ENCODE results near the gene SUCLA2. TPM values are rescaled to one million over a fixed set of nuclear protein-coding genes. Genes with fewer than 3 reads are reported as not detected.

The SUCLA2 gene
- total and polyA plus RNA-seq, 2 of the 8 experiments (the other 6 are each of a cell fraction or from before 2014, with no cell fraction given), result 23.5 to 78.8 TPM

DNA sequence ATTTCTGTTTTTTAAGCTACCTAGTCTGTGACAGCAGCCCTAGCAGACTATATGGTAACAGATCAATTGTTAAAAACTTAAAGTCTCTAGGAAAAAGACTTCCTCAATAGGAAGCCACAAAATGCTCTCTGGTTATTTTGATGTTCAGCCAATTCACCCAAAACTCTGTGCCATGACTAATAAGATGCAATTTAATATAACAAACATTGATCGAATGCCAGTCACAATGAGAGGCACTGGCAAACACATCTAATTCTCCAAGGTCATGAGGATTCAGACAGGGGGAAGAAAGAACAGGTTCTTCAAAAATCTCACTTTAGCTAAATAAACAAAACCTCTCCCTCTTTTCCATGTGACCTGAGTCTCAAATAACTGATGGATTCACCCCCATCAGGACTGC lies 107.5 kb downstream of the SUCLA2 start (continued):
- TF ChIP-seq BCL11A (IDR thresholded peaks at IDR 0.05; ENCODE audit: low read depth in 2 of 2, low read length in 2 of 2), result no peak

Other genes starting within 250 kb of the SUCLA2 start
- 64.3 and 65.9 TPM in 2 replicates for gene NUDT15, start 36.5 kb upstream of the SUCLA2 start, total RNA-seq (2021; fragmentation: NEBNext Ultra II Directional; extraction: Animal tissue kit (Norgen Biotek cat#: 25700))
- 26.4 and 37.8 TPM in 2 replicates for gene NUDT15, start 36.5 kb upstream of the SUCLA2 start, polyA plus RNA-seq (2011; rRNA removed)
- gene MED4, start 93.8 kb upstream of the SUCLA2 start, total RNA-seq (2021; fragmentation: NEBNext Ultra II Directional; extraction: Animal tissue kit (Norgen Biotek cat#: 25700)), result 43.3 and 48.1 TPM in 2 replicates
- 14.5 and 25.7 TPM in 2 replicates for gene MED4, start 93.8 kb upstream of the SUCLA2 start, polyA plus RNA-seq (2011; rRNA removed)
- gene ITM2B, start 231.9 kb upstream of the SUCLA2 start, total RNA-seq (2021; fragmentation: NEBNext Ultra II Directional; extraction: Animal tissue kit (Norgen Biotek cat#: 25700)), result 179 and 184 TPM in 2 replicates
- 66.9 and 132 TPM in 2 replicates for gene ITM2B, start 231.9 kb upstream of the SUCLA2 start, polyA plus RNA-seq (2011; rRNA removed)